Adipocyte (in vitro differentiated cells): ENCODE measurements around the gene NTNG1.

Source experiments
- DNase-seq: peaks from one replicate; pipeline ENCODE4 v3.0.0-alpha.2; 2015; ENCODE audit warnings: low read depth
- H3K27me3 ChIP-seq: replicated peaks from 2 replicates; pipeline ENCODE4 v1.7.0; 2013; ENCODE audit warnings: mild to moderate bottlenecking, low read length, moderate library complexity; ENCODE audit not compliant: control insufficient read depth, insufficient read depth
- H3K36me3 ChIP-seq: 2 replicates; pipeline ENCODE4 v1.7.0; 2013; ENCODE audit warnings: low read length, mild to moderate bottlenecking, moderate library complexity; ENCODE audit not compliant: control insufficient read depth, insufficient read depth, severe bottlenecking
- H3K4me1 ChIP-seq: 2 replicates; pipeline ENCODE4 v1.7.0; 2013; ENCODE audit warnings: mild to moderate bottlenecking, low read length, moderate library complexity; ENCODE audit not compliant: control insufficient read depth, insufficient read depth
- H3K4me3 ChIP-seq: 2 replicates; pipeline ENCODE4 v1.7.0; 2013; ENCODE audit warnings: mild to moderate bottlenecking, low read length, moderate library complexity
- H3K9ac ChIP-seq: 2 replicates; pipeline ENCODE4 v1.7.0; 2013; ENCODE audit warnings: mild to moderate bottlenecking, low read length, moderate library complexity
- H3K9me3 ChIP-seq: 2 replicates; pipeline ENCODE4 v1.7.0; 2013; ENCODE audit warnings: mild to moderate bottlenecking, low read length, moderate library complexity; ENCODE audit not compliant: control insufficient read depth

NTNG1 gene

DNA sequence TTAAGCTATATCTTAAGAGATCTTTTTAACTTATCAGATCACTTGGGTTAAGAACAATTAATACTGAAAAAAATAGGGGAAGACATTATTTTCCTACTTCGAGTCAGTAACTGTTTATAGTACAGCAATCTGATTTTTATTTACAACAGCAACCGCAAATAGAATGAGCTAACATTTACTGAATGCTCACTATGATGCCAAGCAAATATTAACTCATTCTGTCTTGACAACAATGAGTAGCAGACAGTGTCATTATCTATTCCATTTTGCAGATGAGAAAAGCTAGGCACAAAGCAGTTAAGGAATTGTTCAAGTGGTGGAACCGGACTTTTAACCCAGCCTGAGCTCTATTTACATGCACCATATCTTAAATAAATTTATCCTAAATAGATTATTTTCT lies 273.7 kb downstream of the NTNG1 start:
- DNase-seq: no peak
- no peaks in the 10 kb centered on the region for H3K36me3 ChIP-seq
- H3K4me3 ChIP-seq: no peak overlapping the region
- H3K9ac ChIP-seq: no peak overlapping the region
- H3K4me1 ChIP-seq: peaks cover 10% of the 10 kb centered on the region
- H3K9me3 ChIP-seq: no peaks in the 10 kb centered on the region
- H3K27me3 ChIP-seq: no peaks in the 10 kb centered on the region

DNA sequence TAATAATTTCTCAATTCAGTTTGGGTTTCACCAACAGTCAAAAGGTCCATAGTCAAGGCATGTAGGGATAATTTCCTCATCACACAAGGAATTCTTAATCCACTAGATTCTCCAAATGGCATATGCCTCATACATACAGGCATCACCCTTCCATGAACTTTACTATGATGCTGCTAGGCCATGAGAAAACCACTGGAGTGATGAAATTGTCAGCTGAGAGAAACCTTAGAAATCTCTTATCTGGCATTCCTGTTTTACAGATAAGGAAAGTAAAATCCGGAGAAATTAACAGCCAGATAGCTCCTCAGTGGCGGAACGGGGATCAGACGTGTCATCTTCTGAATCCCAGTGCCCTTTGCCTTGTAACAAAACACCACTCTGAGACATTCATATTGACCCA lies 274.4 kb downstream of the NTNG1 start:
- H3K9ac ChIP-seq: no peak overlapping the region
- no peaks in the 10 kb centered on the region for H3K27me3 ChIP-seq
- H3K4me3 ChIP-seq: no peak overlapping the region
- no peaks in the 10 kb centered on the region for H3K9me3 ChIP-seq
- no peak for DNase-seq
- peaks cover 10% of the 10 kb centered on the region for H3K4me1 ChIP-seq
- H3K36me3 ChIP-seq: no peaks in the 10 kb centered on the region

DNA sequence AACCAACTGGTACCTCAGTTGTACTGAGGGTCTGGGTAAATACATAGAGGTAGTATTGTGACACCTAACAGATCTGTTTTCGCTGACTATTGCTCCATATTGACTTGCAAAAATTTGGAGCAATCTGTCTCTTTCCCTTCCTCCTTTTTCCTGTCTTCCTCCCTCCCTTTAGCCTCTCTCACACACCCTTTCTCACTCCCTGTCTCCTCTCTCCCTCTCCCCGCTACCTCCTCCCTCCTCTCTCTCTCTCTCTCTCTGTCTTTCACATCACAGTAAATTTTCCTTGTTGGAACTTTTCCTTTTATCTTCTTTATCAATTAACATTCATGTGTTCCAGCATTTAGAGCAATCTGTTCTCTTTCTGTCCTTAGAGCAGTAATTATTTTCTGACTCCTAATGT lies 278.2 kb downstream of the NTNG1 start:
- no peaks in the 10 kb centered on the region for H3K27me3 ChIP-seq
- H3K36me3 ChIP-seq: no peaks in the 10 kb centered on the region
- no peak overlapping the region for H3K9ac ChIP-seq
- peaks cover 5% of the 10 kb centered on the region for H3K4me1 ChIP-seq
- no peak for DNase-seq
- no peaks in the 10 kb centered on the region for H3K9me3 ChIP-seq
- no peak overlapping the region for H3K4me3 ChIP-seq

DNA sequence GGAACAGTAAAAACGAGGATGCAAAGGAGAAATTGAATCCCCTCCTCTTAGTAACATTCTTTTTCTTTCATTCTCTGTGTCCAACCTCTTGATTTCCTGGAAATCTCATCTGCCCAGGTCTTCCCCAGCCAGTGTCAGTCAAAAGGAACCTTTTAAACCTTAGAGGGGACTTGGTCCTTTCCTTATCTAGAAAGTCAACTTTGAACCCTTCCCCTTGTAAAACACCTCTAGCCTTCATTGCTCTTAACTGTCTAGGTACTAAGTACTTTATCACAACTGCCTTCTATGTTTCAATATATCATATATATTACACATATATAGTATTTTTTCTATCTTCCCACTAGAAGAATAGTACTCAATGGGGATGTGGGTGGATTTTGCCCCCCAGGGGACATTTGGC lies 282.1 kb downstream of the NTNG1 start:
- Histone ChIP-seq H3K27me3 (no peaks in the 10 kb centered on the region), H3K36me3 (no peaks in the 10 kb centered on the region), H3K4me1 (no peaks in the 10 kb centered on the region), H3K9me3 (no peaks in the 10 kb centered on the region), H3K9ac (no peak overlapping the region), H3K4me3 (no peak overlapping the region)
- no peak for DNase-seq

DNA sequence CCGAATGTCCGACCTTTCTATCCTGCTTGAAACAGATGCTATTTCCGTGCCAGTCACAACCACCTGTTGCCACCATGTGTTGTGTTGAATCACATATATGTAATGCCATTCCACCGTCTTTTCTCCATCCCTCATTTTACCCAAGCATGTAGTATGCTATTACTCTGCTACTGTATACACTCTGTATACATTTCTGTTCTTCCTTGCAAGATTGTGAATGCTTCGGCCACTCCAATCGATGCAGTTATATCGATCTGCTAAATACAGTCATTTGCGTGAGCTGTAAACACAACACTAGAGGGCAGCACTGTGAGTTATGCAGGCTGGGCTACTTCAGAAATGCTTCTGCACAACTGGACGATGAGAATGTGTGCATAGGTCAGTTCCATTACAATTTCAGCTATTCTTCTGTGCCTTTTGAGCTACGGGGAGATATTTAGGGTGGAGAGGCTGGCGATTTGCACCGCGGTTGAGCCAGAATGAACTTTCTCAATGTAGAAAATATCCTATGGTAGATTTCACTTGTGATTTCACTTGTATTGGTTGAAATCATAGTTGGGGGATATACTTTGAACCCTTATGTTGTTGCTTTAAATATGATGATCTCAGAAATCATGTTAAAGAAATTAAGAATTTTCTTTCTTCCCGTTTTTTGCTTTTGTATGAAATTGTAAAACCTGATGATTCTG lies 289.8 kb downstream of the NTNG1 start:
- Histone ChIP-seq H3K36me3 (no peaks in the 10 kb centered on the region), H3K9ac (no peak overlapping the region), H3K4me1 (no peaks in the 10 kb centered on the region), H3K4me3 (no peak overlapping the region), H3K27me3 (no peaks in the 10 kb centered on the region), H3K9me3 (no peaks in the 10 kb centered on the region)
- peak; percentile 42 for DNase-seq

DNA sequence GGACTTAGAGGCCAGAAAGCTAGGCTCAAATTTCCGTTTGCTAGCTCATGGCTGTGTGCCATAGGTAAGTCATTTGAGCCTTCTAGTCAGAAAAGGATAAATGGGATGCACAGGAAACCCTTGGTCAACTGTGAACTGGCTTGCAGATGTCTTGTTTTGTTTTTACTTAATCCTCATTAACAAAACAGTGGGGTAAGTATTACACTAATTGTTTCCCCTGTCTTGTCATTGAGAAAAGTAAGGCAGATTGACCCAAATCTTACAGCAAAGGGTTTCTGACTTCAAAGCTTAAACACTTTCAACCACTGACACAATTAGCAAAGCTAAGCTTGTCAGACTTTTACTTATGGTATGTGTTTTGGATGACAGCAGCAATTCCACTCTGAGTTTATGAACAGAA lies 291.3 kb downstream of the NTNG1 start:
- Histone ChIP-seq H3K9ac (no peak overlapping the region), H3K27me3 (no peaks in the 10 kb centered on the region), H3K4me1 (no peaks in the 10 kb centered on the region), H3K9me3 (no peaks in the 10 kb centered on the region), H3K36me3 (no peaks in the 10 kb centered on the region), H3K4me3 (no peak overlapping the region)
- DNase-seq: no peak

DNA sequence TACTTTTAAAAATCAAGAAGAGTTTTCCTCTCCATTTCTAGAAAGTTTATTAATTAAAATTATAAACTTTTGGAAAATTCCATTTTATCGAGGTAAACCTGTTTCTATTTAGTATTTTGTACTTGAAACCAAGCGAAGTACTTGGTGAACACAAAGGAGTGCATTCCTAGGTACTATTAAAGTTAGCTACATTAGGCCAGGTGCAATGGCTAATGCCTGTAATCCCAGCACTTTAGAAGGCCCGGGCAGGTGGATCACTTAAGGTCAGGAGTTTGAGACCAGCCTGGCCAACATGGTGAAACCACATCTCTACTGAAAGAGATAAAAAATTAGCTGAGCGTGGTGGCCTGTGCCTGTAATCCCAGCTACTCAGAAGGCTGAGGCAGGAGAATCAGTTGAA lies 292.2 kb downstream of the NTNG1 start:
- no peak overlapping the region for H3K4me3 ChIP-seq
- H3K9ac ChIP-seq: no peak overlapping the region
- no peaks in the 10 kb centered on the region for H3K4me1 ChIP-seq
- DNase-seq: no peak
- no peaks in the 10 kb centered on the region for H3K27me3 ChIP-seq
- no peaks in the 10 kb centered on the region for H3K36me3 ChIP-seq
- H3K9me3 ChIP-seq: no peaks in the 10 kb centered on the region

DNA sequence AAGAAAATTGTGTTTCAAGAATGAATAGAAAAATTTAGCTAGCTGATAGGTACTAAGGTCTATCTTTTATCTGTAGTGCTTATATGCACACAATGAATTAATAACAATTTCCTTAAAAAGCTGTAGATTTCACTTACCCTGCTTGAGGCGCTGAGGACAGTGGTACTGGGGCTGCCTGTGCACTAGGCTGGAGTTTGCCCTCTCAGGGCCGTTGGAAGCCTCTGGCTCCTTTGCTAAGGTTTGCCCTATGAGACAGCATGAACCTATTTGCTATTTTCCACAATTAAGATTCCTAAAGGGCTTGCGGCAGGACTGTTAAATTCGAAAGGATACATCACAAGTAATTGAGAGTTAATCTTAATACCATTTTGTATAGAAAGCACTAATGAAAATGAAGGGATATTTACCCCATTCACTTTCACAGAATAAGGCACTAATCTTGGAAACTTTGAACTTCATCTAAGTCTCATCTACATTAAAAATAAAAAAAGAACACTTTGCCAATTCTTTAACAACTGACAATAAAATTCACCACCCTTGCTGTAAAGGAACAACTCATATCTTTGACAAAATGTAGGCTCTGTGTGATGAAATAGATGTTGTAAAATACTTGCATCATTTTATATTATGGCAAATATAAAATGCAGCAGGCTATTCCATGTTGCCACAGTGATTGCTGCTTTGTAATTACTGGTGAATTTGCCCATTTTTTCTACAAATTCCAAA lies 293.0 kb downstream of the NTNG1 start:
- Histone ChIP-seq H3K27me3 (no peaks in the 10 kb centered on the region), H3K9ac (no peak overlapping the region)
- no peak for DNase-seq

DNA sequence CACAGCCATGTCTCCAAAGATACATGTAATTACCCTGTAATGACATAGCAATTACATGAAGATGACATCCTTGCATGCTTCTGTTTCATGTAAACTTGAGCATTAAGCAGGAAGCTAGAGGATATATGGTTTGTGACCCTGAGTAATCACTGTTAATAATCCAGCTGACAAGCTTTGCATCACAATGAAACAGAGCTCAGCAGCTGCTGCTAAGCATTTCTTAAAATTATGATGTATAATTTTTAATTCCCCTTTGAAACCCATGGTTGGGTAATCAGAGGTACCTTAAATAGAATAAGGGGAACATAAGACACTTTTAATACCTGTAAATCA lies 293.5 kb downstream of the NTNG1 start:
- Histone ChIP-seq H3K9ac (no peak overlapping the region), H3K9me3 (no peaks in the 10 kb centered on the region), H3K36me3 (no peaks in the 10 kb centered on the region), H3K4me3 (no peak overlapping the region), H3K4me1 (no peaks in the 10 kb centered on the region), H3K27me3 (no peaks in the 10 kb centered on the region)
- no peak for DNase-seq

More for the DNA sequence above, 293.0 kb downstream of the NTNG1 start:
- no peaks in the 10 kb centered on the region for H3K36me3 ChIP-seq
- H3K4me3 ChIP-seq: no peak overlapping the region
- H3K4me1 ChIP-seq: no peaks in the 10 kb centered on the region
- no peaks in the 10 kb centered on the region for H3K9me3 ChIP-seq

DNA sequence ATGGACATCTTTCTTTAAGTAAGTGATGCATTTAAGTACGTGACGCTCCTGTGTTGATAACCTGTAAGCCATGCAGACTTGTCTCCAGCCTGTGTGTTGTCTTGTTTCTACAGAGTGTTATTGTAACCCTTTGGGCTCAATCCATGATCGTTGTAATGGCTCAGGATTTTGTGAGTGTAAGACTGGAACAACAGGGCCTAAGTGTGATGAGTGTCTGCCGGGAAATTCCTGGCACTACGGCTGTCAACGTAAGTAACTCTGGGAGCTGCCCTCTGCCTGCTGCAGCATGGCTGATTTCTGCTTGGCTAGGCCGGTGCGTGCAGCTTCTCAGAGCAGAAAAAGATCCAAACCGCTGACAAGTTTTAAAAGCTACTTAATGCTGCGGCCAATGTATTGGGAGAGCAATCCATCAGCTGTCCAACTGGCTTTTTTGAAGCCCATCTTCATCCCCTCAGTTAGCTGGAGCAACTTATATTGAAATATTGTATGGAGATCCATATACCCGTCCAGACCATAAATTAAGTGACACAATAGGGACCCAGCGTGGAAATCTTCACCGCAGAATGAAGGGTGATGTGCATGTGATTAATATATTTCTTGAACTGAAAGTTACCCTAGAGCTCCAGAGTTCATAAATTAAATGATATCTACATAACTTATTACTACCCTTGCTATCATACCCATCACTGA lies 295.9 kb downstream of the NTNG1 start:
- Histone ChIP-seq H3K36me3 (no peaks in the 10 kb centered on the region), H3K9ac (no peak overlapping the region), H3K9me3 (no peaks in the 10 kb centered on the region), H3K4me3 (no peak overlapping the region), H3K4me1 (no peaks in the 10 kb centered on the region), H3K27me3 (no peaks in the 10 kb centered on the region)
- no peak for DNase-seq

DNA sequence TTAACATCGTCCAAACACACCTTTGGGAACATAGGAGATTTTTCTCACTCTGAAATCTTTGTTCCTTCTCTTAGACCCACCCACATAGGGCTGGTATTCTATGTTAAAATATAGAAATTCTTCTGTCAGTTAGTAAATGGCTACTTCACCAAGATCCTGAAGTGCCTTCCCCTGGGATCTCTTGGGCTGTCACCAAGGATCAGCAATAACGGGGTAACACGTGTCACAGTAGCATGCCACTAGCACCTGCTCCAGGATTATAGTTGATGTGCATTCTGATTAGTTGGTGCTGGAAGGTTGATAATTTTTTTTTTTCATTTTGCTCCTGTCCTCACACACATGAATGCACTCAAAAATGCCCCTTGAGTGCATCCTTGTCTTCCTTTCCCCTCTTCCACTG lies 298.7 kb downstream of the NTNG1 start:
- H3K9me3 ChIP-seq: no peaks in the 10 kb centered on the region
- no peaks in the 10 kb centered on the region for H3K4me1 ChIP-seq
- H3K27me3 ChIP-seq: no peaks in the 10 kb centered on the region
- H3K36me3 ChIP-seq: no peaks in the 10 kb centered on the region
- no peak overlapping the region for H3K4me3 ChIP-seq
- no peak for DNase-seq
- H3K9ac ChIP-seq: no peak overlapping the region
